Neural cell (in vitro differentiated cells): ENCODE results near the gene NCKAP5. TPM values are rescaled to one million over a fixed set of nuclear protein-coding genes. Genes with fewer than 3 reads are reported as not detected.
A peak's percentile ranks its signal among the peaks of the same experiment; 100 is the strongest.

Experiments
- H2AFZ ChIP-seq: fragments of 200-600, 300-800 bp; sonication (generic), shearing (Covaris generic); 2 replicates; pipeline ENCODE4 v1.6.0; 2014; ENCODE audit warnings: low read depth, mild to moderate bottlenecking, antibody characterized with exemption, low read length, moderate library complexity
- H3F3A ChIP-seq: fragments of 200-600 bp; shearing (Covaris generic); 2 replicates; pipeline ENCODE4 v1.6.1; 2016; ENCODE audit warnings: mild to moderate bottlenecking, moderate library complexity, mixed read lengths, antibody characterized with exemption, low read length; ENCODE audit not compliant: insufficient read depth, poor library complexity, severe bottlenecking
- H3K27ac ChIP-seq: fragments of 200-600, 300-800 bp; sonication (generic), shearing (Covaris generic); 2 replicates; pipeline ENCODE4 v1.5.1; 2014; ENCODE audit warnings: mild to moderate bottlenecking, low read length, moderate library complexity
- H3K27me3 ChIP-seq: fragments of 300-800, 200-600 bp; sonication (generic), shearing (Covaris generic); 2 replicates; pipeline ENCODE4 v1.6.0; 2014; ENCODE audit warnings: mild to moderate bottlenecking, low read depth, low read length, moderate library complexity; ENCODE audit not compliant: insufficient read depth
- H3K36me3 ChIP-seq: fragments of 300-800, 200-600 bp; sonication (generic), shearing (Covaris generic); 2 replicates; pipeline ENCODE4 v1.5.1; 2014; ENCODE audit warnings: mild to moderate bottlenecking, antibody characterized with exemption, low read length, moderate library complexity; ENCODE audit not compliant: insufficient read depth
- H3K4me2 ChIP-seq: fragments of 300-800, 200-600 bp; sonication (generic), shearing (Covaris generic); 2 replicates; pipeline ENCODE4 v1.6.0; 2014; ENCODE audit warnings: mild to moderate bottlenecking, low read length
- H3K4me3 ChIP-seq: fragments of 300-800, 200-600 bp; sonication (generic), shearing (Covaris generic); 2 replicates; pipeline ENCODE4 v1.5.1; 2014; ENCODE audit warnings: mild to moderate bottlenecking, low read length, moderate library complexity
- H3K79me2 ChIP-seq: fragments of 200-600 bp; shearing (Covaris generic); replicated peaks from 2 replicates; pipeline ENCODE4 v1.6.0; 2014; ENCODE audit warnings: mild to moderate bottlenecking, low read length, moderate library complexity; ENCODE audit not compliant: insufficient read depth
- H3K9ac ChIP-seq: fragments of 300-800, 200-600 bp; sonication (generic), shearing (Covaris generic); 2 replicates; pipeline ENCODE4 v1.6.1; 2016; ENCODE audit warnings: mild to moderate bottlenecking, low read length, mixed read lengths
- H3K9me2 ChIP-seq: fragments of 200-600 bp; shearing (Covaris generic); 2 replicates; pipeline ENCODE4 v1.6.1; 2016; ENCODE audit warnings: mild to moderate bottlenecking, low read length, mixed read lengths; ENCODE audit not compliant: insufficient read depth
- H3K9me3 ChIP-seq: fragments of 200-600, 300-800 bp; sonication (generic), shearing (Covaris generic); 2 replicates; pipeline ENCODE4 v1.6.1; 2016; ENCODE audit warnings: mild to moderate bottlenecking, mixed run types, low read length, moderate library complexity, mixed read lengths
- H4K20me1 ChIP-seq: fragments of 200-600 bp; shearing (Covaris generic); 2 replicates; pipeline ENCODE4 v1.6.1; 2016; ENCODE audit warnings: mild to moderate bottlenecking, mixed run types; ENCODE audit not compliant: insufficient read depth
- CTCF ChIP-seq: fragments of 450-650 bp; IDR thresholded peaks from 2 replicates; pipeline ENCODE4 v1.5.1; 2014; ENCODE audit warnings: antibody characterized with exemption, mild to moderate bottlenecking, moderate library complexity; ENCODE audit not compliant: poor library complexity, severe bottlenecking
- EP300 ChIP-seq: fragments of 450-650 bp; conservative IDR thresholded peaks from 2 replicates; pipeline ENCODE4 v1.6.1; 2014; ENCODE audit warnings: antibody characterized with exemption, mild to moderate bottlenecking, moderate library complexity; ENCODE audit not compliant: poor library complexity, severe bottlenecking
- EZH2 ChIP-seq: fragments of 200-600, 300-800 bp; shearing (Covaris generic), sonication (generic); IDR thresholded peaks from 2 replicates; pipeline ENCODE4 v1.6.1; 2014; ENCODE audit warnings: antibody characterized with exemption, low read length, borderline replicate concordance, mild to moderate bottlenecking; ENCODE audit not compliant: insufficient read depth, poor library complexity, severe bottlenecking
- MXI1 ChIP-seq: fragments of 450-650 bp; conservative IDR thresholded peaks from 2 replicates; pipeline ENCODE4 v1.6.1; 2014; ENCODE audit warnings: antibody characterized with exemption, mild to moderate bottlenecking; ENCODE audit not compliant: poor library complexity, severe bottlenecking
- POLR2AphosphoS5 ChIP-seq: IDR thresholded peaks from 2 replicates; pipeline ENCODE4 v1.6.1; 2012
- RAD21 ChIP-seq: fragments of 450-650 bp; conservative IDR thresholded peaks from 2 replicates; pipeline ENCODE4 v1.6.1; 2014; ENCODE audit warnings: antibody characterized with exemption, mild to moderate bottlenecking, moderate library complexity
- REST ChIP-seq: IDR thresholded peaks from 2 replicates; pipeline ENCODE4 v1.6.1; 2012; ENCODE audit warnings: borderline replicate concordance
- SMC3 ChIP-seq: fragments of 450-650 bp; conservative IDR thresholded peaks from 2 replicates; pipeline ENCODE4 v1.6.1; 2014; ENCODE audit warnings: antibody characterized with exemption, mild to moderate bottlenecking, moderate library complexity; ENCODE audit not compliant: poor library complexity
- TAF1 ChIP-seq: IDR thresholded peaks from 2 replicates; pipeline ENCODE4 v1.6.1; 2012; ENCODE audit warnings: low read depth
- polyA plus RNA-seq: library from polyadenylated mRNA; depleted of rRNA; stranded (reverse); fragments of >200 nt; gene quantifications from 2 replicates; pipeline ENCODE4 v1.2.3, GENCODE V29; 2014

NCKAP5 gene
- polyA plus RNA-seq, 1 donor from 2014 or later: 2.4 TPM

- peak overlapping the region; percentile 35 for H3K27ac ChIP-seq
Measured at GRCh38 chr2:132844585-132844984, 723.7 kb downstream of the NCKAP5 start.

GRCh38 chr2:132837769-132838168, 730.5 kb downstream of the NCKAP5 start:
- Histone ChIP-seq H2AFZ (no peak overlapping the region), H3K9ac (no peak overlapping the region), H3K4me3 (no peak overlapping the region), H3K9me2 (no peaks in the 10 kb centered on the region), H3K79me2 (no peaks in the 10 kb centered on the region), H4K20me1 (no peaks in the 10 kb centered on the region), H3K4me2 (no peak overlapping the region), H3K9me3 (no peaks in the 10 kb centered on the region), H3F3A (no peaks in the 10 kb centered on the region), H3K27ac (no peak overlapping the region), H3K27me3 (no peaks in the 10 kb centered on the region), H3K36me3 (no peaks in the 10 kb centered on the region)
- TF ChIP-seq REST (no peak), EZH2 (no peak)

More at GRCh38 chr2:132844585-132844984, 723.7 kb downstream of the NCKAP5 start:
- no peaks in the 10 kb centered on the region for H3K79me2 ChIP-seq
- H3F3A ChIP-seq: no peaks in the 10 kb centered on the region
- no peak overlapping the region for H2AFZ ChIP-seq
- no peak overlapping the region for H3K9ac ChIP-seq
- no peaks in the 10 kb centered on the region for H3K27me3 ChIP-seq
- no peaks in the 10 kb centered on the region for H3K9me3 ChIP-seq
- no peak overlapping the region for H3K4me3 ChIP-seq
- no peaks in the 10 kb centered on the region for H3K36me3 ChIP-seq
- H3K4me2 ChIP-seq: peak overlapping the region; percentile 20
- TF ChIP-seq EP300: peak; percentile 76
- no peak for TF ChIP-seq TAF1
- no peaks in the 10 kb centered on the region for H3K9me2 ChIP-seq
- H4K20me1 ChIP-seq: no peaks in the 10 kb centered on the region

- no peaks in the 10 kb centered on the region for H3K27me3 ChIP-seq
- no peaks in the 10 kb centered on the region for H4K20me1 ChIP-seq
- TF ChIP-seq TAF1 (no peak), REST (no peak), EP300 (no peak), POLR2AphosphoS5 (no peak), CTCF (no peak), RAD21 (no peak), MXI1 (no peak), EZH2 (no peak), SMC3 (no peak)
- no peak overlapping the region for H3K9ac ChIP-seq
- no peak overlapping the region for H2AFZ ChIP-seq
- H3K79me2 ChIP-seq: no peaks in the 10 kb centered on the region
- no peak overlapping the region for H3K27ac ChIP-seq
- no peak overlapping the region for H3K4me2 ChIP-seq
- H3K4me3 ChIP-seq: no peak overlapping the region
- H3K36me3 ChIP-seq: no peaks in the 10 kb centered on the region
- no peaks in the 10 kb centered on the region for H3F3A ChIP-seq
- no peaks in the 10 kb centered on the region for H3K9me2 ChIP-seq
- H3K9me3 ChIP-seq: no peaks in the 10 kb centered on the region
Measured at GRCh38 chr2:132830321-132830827, 737.9 kb downstream of the NCKAP5 start.
